Measurements from ENCODE around the gene CHMP4A. TPM values are rescaled to one million over a fixed set of nuclear protein-coding genes. Genes with fewer than 3 reads are reported as not detected.

The CHMP4A gene
- total and polyA plus RNA-seq, 9 of the 15 experiments (the other 6 are each of a cell fraction or from before 2014, with no cell fraction given): 28.8 to 104 (median 52.7) TPM

GRCh38 chr14:24256960-24257359 lies 43.7 kb upstream of the CHMP4A start:
- no peak overlapping the region for H3K4me3 ChIP-seq
- H3K79me2 ChIP-seq (ENCODE audit: control insufficient read depth, insufficient read depth, low read length): no peaks in the 10 kb centered on the region
- H3K36me3 ChIP-seq (ENCODE audit: control insufficient read depth, insufficient read depth, low read length): no peaks in the 10 kb centered on the region; the same call in 1 of the 3 replicates
- H2AFZ ChIP-seq (ENCODE audit: low read depth, low read length): no peak overlapping the region
- no peaks in the 10 kb centered on the region for H3K9me3 ChIP-seq (replicated peaks; ENCODE audit: control insufficient read depth, insufficient read depth, low read depth, low read length)
- peak overlapping the region; percentile 62 for H3K27ac ChIP-seq (ENCODE audit: extremely low read depth, low read depth, low read length)
- ATAC-seq: no peak; the same call in 1 of the 3 replicates
- in situ Hi-C loops (cut with MboI) (no loop called here), intact Hi-C loops (cut with micrococcal nuclease) (no loop called here)
- H3K4me1 ChIP-seq (replicated peaks in 1 of 2; ENCODE audit: control insufficient read depth in 2 of 2, insufficient read depth in 2 of 2, low read length in 2 of 2): peaks cover 22 to 59% of the 10 kb centered on the region in 2 experiments; a peak in 4 of 5 replicates
- TF ChIP-seq ZBTB11 (CRISPR knock-in tag; IDR thresholded peaks at IDR 0.05): no peak
- no peak for DNase-seq (ENCODE audit: extremely low read depth in 1 of 4, low spot score in 3 of 4)
- ChIA-PET CTCF (ENCODE audit: low intra/inter-chr PET ratio) (no interaction called here), POLR2A (interaction anchor here (0.7 to 1.6 kb wide), 7 partner anchors 8 to 51 kb away, joined by 3 to 7 read pairs (median 4); partner anchors contain the start of genes CIDEB, DHRS1, NOP9 and RABGGTA)
- no peaks in the 10 kb centered on the region for H3K27me3 ChIP-seq (ENCODE audit: control insufficient read depth in 2 of 2, insufficient read depth in 2 of 2, low read length in 2 of 2)
- peak overlapping the region; percentile 67 for H3K4me2 ChIP-seq (ENCODE audit: insufficient read depth, low read length)
- no peaks in the 10 kb centered on the region for H3K9me1 ChIP-seq (ENCODE audit: control insufficient read depth, insufficient read depth, low read length)
- 33% methylated on average over 3 of the region's 4 CpGs for WGBS (ENCODE audit: insufficient coverage, low coverage, missing lambda C conversion rate)
- H3K9ac ChIP-seq (ENCODE audit: insufficient read depth in 1 of 2, low read depth in 2 of 2, low read length in 2 of 2): peak overlapping the region; percentile 44 to 79; a peak in 3 of 4 replicates
- no peak for FAIRE-seq
- no peaks in the 10 kb centered on the region for H4K20me1 ChIP-seq (replicated peaks; ENCODE audit: control insufficient read depth, insufficient read depth, low read length)
- no TSS peak for BruUV-seq (replicated peaks)

Data from K562 (cell line).